A673 (cell line): ENCODE data around the gene OS9.

Experiments
- CTCF ChIP-seq: fragments of 300-800, 200-600 bp; sonication (generic); conservative IDR thresholded peaks from 2 replicates; pipeline ENCODE4 v1.5.1; 2017; ENCODE audit warnings: low read depth, mild to moderate bottlenecking, antibody characterized with exemption, low read length, moderate library complexity, mixed read lengths
- EZH2 ChIP-seq: fragments of 200-600 bp; sonication (generic); IDR thresholded peaks from 2 replicates; pipeline ENCODE4 v1.6.1; 2017; ENCODE audit warnings: borderline replicate concordance, low read depth, mild to moderate bottlenecking, mixed read lengths, antibody characterized with exemption, low read length; ENCODE audit not compliant: poor library complexity, severe bottlenecking

DNA sequence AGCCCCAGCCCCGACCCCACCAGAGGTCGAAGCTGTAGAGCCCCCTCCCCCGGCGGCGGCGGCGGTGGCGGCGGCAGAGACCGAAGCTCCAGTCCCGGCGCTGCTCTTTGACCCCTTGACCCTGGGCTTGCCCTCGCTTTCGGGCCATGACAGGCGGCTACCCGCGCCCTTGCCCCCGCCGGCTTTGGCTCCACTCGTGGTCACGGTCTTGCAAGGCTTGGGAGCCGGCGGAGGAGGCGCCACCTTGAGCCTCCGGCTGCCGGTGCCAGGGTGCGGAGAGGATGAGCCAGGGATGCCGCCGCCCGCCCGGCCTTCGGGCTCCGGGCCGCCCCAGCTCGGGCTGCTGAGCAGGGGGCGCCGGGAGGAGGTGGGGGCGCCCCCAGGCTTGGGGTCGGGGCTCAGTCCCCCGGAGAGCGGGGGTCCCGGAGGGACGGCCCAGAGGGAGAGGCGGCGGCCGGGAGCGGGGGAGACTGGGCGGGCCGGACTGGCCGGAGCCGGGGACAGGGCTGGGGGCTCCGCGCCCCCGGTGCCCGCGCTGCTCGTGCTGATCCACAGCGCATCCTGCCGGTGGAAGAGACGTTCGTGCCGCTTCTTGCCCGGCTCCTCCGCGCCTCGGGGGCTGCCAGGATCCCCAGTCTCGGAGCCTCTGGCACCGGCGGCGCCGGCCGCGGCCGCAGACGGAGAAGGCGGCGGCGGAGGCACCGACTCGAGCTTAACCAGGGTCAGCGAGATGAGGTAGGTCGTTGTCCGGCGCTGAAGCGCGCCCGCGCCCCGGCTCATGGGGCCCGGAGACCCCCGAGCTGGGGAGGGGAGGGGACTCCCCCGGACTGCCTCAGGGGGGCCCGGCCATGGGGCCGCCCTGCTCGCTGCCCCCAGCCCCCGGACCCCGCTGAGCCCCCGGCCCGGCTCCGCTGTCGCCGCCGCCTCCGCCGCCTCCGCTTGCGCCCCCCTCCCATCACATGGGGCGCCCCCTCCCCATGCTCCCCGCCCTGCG is 43.8 kb downstream of the OS9 start:
- TF ChIP-seq EZH2, result no peak
- peak; percentile 56 for TF ChIP-seq CTCF
